ENCODE data around the gene NSG1.
"Not testable (repeated sequence)": the region's sequence is repeated elsewhere in the genome, so short reads cannot be mapped to it uniquely, and the experiment has no call there.

The NSG1 gene

DNA sequence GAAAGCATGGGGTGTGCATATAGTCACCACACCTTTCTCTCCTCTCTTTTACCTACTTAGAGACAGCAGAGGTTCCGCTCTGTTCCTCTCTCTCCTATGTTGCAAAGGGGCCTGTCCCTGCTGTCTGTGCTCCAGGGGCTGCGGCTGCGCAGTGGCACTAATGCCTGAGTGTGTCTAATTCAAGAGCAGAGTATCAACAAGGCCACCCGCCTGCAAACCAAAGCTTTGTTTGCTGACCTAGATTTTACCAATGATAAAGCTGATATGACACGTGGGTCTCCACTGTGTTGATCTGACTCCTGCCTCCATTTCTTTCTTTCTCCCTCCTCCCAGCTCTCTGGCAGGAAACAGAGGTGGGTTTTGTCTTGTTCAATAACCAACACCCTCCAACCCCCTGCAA, 74.9 kb downstream of the NSG1 start:
- DNase-seq (ENCODE audit: low read depth in 2 of 2, low spot score in 1 of 2), result peak in 1 of 2 donors; percentile 1

- no peak for DNase-seq (ENCODE audit: low read depth in 2 of 2, low spot score in 1 of 2)
These were observed 76.1 kb downstream of the NSG1 start for GRCh38 chr4:4462970-4463369.

GRCh38 chr4:4465238-4465637, 78.3 kb downstream of the NSG1 start:
- DNase-seq (ENCODE audit: low read depth in 2 of 2, low spot score in 1 of 2), result not testable (repeated sequence)
